HL-60 (cell line): ENCODE results near the gene GABRQ.
"Not testable (repeated sequence)": the region's sequence is repeated elsewhere in the genome, so short reads cannot be mapped to it uniquely, and the experiment has no call there.

ENCODE experiments used
- DNase-seq, 2 experiments: peaks; one replicate each; pipeline ENCODE4 v3.0.0-alpha.2; 2010 to 2020; ENCODE audit warnings: low read depth in 1 of 2, low spot score in 1 of 2
- H3K27ac ChIP-seq: fragments of 250-450 bp; sonication (Bioruptor Pico); replicated peaks from 2 replicates; pipeline ENCODE4 v1.5.1; 2020; ENCODE audit warnings: mild to moderate bottlenecking, moderate library complexity
- H3K27me3 ChIP-seq: fragments of 250-450 bp; sonication (Bioruptor Pico); 2 replicates; pipeline ENCODE4 v1.5.1; 2021; ENCODE audit warnings: mild to moderate bottlenecking, moderate library complexity; ENCODE audit not compliant: insufficient read depth, poor library complexity, severe bottlenecking
- H3K4me3 ChIP-seq: replicated peaks from 2 replicates; pipeline ENCODE4 v1.5.1; 2011; ENCODE audit warnings: mild to moderate bottlenecking, control low read depth, low read length; ENCODE audit not compliant: insufficient read depth

The GABRQ gene

DNA sequence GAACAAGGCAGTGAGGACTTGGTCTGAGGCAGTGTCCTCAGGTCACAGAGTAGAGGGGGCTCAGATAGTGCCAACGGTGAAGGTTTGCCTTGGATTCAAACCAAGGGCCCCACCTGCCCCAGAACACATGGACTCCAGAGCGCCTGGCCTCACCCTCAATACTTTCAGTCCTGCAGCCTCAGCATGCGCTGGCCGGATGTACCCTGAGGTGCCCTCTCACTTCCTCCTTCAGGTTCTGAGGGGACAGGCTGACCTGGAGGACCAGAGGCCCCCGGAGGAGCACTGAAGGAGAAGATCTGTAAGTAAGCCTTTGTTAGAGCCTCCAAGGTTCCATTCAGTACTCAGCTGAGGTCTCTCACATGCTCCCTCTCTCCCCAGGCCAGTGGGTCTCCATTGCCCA lies 62.7 kb downstream of the GABRQ start:
- not testable (repeated sequence) for DNase-seq, H3K27ac ChIP-seq, H3K27me3 ChIP-seq, H3K4me3 ChIP-seq

- not testable (repeated sequence) for H3K27ac ChIP-seq, H3K4me3 ChIP-seq, DNase-seq, H3K27me3 ChIP-seq
Observed at GRCh38 chrX:152706500-152706899, 68.8 kb downstream of the GABRQ start.
